Pancreas (tissue), 10 donors: ENCODE data around the gene SDK1. TPM values are rescaled to one million over a fixed set of nuclear protein-coding genes. Genes with fewer than 3 reads are reported as not detected.
A peak's percentile ranks its signal among the peaks of the same experiment; 100 is the strongest.

Experiments used
- ATAC-seq, 4 donors: fragments of 200-7000 bp; cut with Tn5 transposase; one replicate each; pipeline versions ENCODE4 v1.8.0 to v1.9.1; 2020; ENCODE audit warnings: mild to moderate bottlenecking in 4 of 4, moderate library complexity in 4 of 4
- DNase-seq, 6 donors: peaks; one replicate each; pipeline ENCODE4 v3.0.0-alpha.2; 2020
- FAIRE-seq: peaks from 2 replicates; lab custom pipeline; 2012; peaks lifted over from hg19 to GRCh38; lab: Jason Lieb, UNC
- H3K27ac ChIP-seq, 4 donors: fragments of 200-600 bp; sonication (generic); 1 replicate in 3 of 4; 2 replicates in 1 of 4; pipeline versions ENCODE4 v1.5.0 to v1.8.0; 2020
- H3K27me3 ChIP-seq, 4 donors: fragments of 200-600 bp; one replicate each; pipeline ENCODE4 v1.8.0; 2021
- H3K36me3 ChIP-seq, 3 donors: fragments of 200-600 bp; sonication (generic) in 1 of 3; one replicate each; pipeline versions ENCODE4 v1.5.0 to v1.8.0; 2020 to 2021
- H3K4me1 ChIP-seq, 3 donors: fragments of 200-600 bp; one replicate each; pipeline ENCODE4 v1.8.0; 2021
- H3K4me3 ChIP-seq, 4 donors: fragments of 200-600 bp; sonication (generic) in 2 of 4; one replicate each; pipeline versions ENCODE4 v1.5.0 to v1.8.0; 2020 to 2021
- H3K9me3 ChIP-seq, 4 donors: fragments of 200-600 bp; one replicate each; pipeline ENCODE4 v1.8.0; 2021
- CTCF ChIP-seq, 4 donors: fragments of 200-600 bp; sonication (generic) in 3 of 4; IDR thresholded peaks; one replicate each; pipeline versions ENCODE4 v1.5.0 to v1.8.0; 2021; ENCODE audit warnings: antibody characterized with exemption in 4 of 4
- whole genome bisulfite sequencing, 2 donors: extraction: QIAGEN DNeasy Blood & Tissue Kit; methylation state at CpG; one replicate each; pipeline ENCODE4 v1.1.7; 2013; 5-methylcytosine and 5-hydroxymethylcytosine counted together
- intact Hi-C, 3 donors: fragments of 100-400 bp; cut with DNase I; formaldehyde crosslinking; loops; one replicate each; pipeline versions ENCODE4 v1.11.1 to v1.14.2; 2022
- polyA plus RNA-seq, 2 donors: library from polyadenylated mRNA; stranded (reverse); fragments of 200-250 nt; gene quantifications; one replicate each; pipeline ENCODE4 v1.2.3, GENCODE V29; 2013
- total RNA-seq, 6 donors: library from RNA; stranded (reverse); fragmentation: NEBNext Ultra II Directional in 4 of 6; extraction: Animal tissue kit (Norgen Biotek cat#: 25700) in 4 of 6; gene quantifications; one replicate each; pipeline versions ENCODE4 v1.2.1 to v1.2.4, GENCODE V29; 2021 to 2023
- donor health status: healthy with polysubstance abuse.
- donor health status: DM: no; HTN: no; CAD: no; lungs with moderate emphysema.
- donor health status: DM: no; HTN: no; CAD: no.
- donor health status: control.
- donor health status: control.
- donor health status: Bipolar disorder and iron deficiency.
- donor health status: DM: yes; HTN: yes; CAD: no.
- donor health status: DM: no; HTN: no; CAD: no.
- donor health status: DM: no; HTN: no; CAD: no.
- donor health status: DM: yes; HTN: yes; CAD: no.

The SDK1 gene
- total and polyA plus RNA-seq, 8 donors = 10.8 to 30.8 (median 19.8) TPM

- TF ChIP-seq CTCF (IDR thresholded peaks at IDR 0.05) = no peak
- Histone ChIP-seq H3K36me3 (no peaks in the 10 kb centered on the region), H3K4me1 (peaks cover 0 to 10% (median 6%) of the 10 kb centered on the region in 3 donors), H3K27ac (no peak overlapping the region), H3K27me3 (no peaks in the 10 kb centered on the region), H3K9me3 (no peaks in the 10 kb centered on the region), H3K4me3 (no peak overlapping the region)
- intact Hi-C loops = no loop called here
- FAIRE-seq = no peak
- 96 to 98% methylated on average over 6 of the region's 6 CpGs for WGBS, 2 donors
- DNase-seq = no peak
- no peak for ATAC-seq
Measured at GRCh38 chr7:3494947-3495346, 193.9 kb downstream of the SDK1 start.

- no peak overlapping the region for H3K4me3 ChIP-seq
- H3K9me3 ChIP-seq = peaks cover 0 to 3% (median 0%) of the 10 kb centered on the region in 4 donors
- H3K36me3 ChIP-seq = no peaks in the 10 kb centered on the region
- H3K27ac ChIP-seq = no peak overlapping the region
- WGBS, 2 donors = 89 to 90% methylated on average over 12 of the region's 12 CpGs
- H3K27me3 ChIP-seq = no peaks in the 10 kb centered on the region
- H3K4me1 ChIP-seq = peaks cover 0 to 10% (median 6%) of the 10 kb centered on the region in 3 donors
- FAIRE-seq (no peak), ATAC-seq (no peak), DNase-seq (no peak)
- intact Hi-C loops = no loop called here
- no peak for TF ChIP-seq CTCF (IDR thresholded peaks at IDR 0.05)
Measured at GRCh38 chr7:3495530-3495929, 194.5 kb downstream of the SDK1 start.

- Histone ChIP-seq H3K36me3 (no peaks in the 10 kb centered on the region), H3K4me1 (peaks cover 0 to 10% (median 6%) of the 10 kb centered on the region in 3 donors), H3K27me3 (no peaks in the 10 kb centered on the region), H3K9me3 (peaks cover 0 to 4% (median 0%) of the 10 kb centered on the region in 4 donors), H3K27ac (no peak overlapping the region), H3K4me3 (no peak overlapping the region)
- intact Hi-C loops = no loop called here
- ATAC-seq = no peak
- DNase-seq = no peak
- no peak for TF ChIP-seq CTCF (IDR thresholded peaks at IDR 0.05)
- WGBS, 2 donors = 58 to 62% methylated on average over 5 of the region's 5 CpGs
- FAIRE-seq = no peak
Measured at GRCh38 chr7:3495954-3496353, 194.9 kb downstream of the SDK1 start.

GRCh38 chr7:3497796-3498195 lies 196.7 kb downstream of the SDK1 start:
- intact Hi-C loops = no loop called here
- FAIRE-seq = no peak
- TF ChIP-seq CTCF (IDR thresholded peaks at IDR 0.05) = no peak
- Histone ChIP-seq H3K36me3 (no peaks in the 10 kb centered on the region), H3K27ac (no peak overlapping the region), H3K4me1 (peaks cover 0 to 16% (median 10%) of the 10 kb centered on the region in 3 donors), H3K4me3 (no peak overlapping the region), H3K9me3 (peaks cover 0 to 4% (median 0%) of the 10 kb centered on the region in 4 donors), H3K27me3 (no peaks in the 10 kb centered on the region)
- ATAC-seq = no peak
- WGBS, 2 donors = 68 to 76% methylated on average over 2 of the region's 2 CpGs
- no peak for DNase-seq

GRCh38 chr7:3501671-3502070 lies 200.6 kb downstream of the SDK1 start:
- H3K36me3 ChIP-seq = no peaks in the 10 kb centered on the region
- H3K4me1 ChIP-seq = peaks cover 0 to 10% (median 0%) of the 10 kb centered on the region in 3 donors
- H3K27me3 ChIP-seq = no peaks in the 10 kb centered on the region
- no peak for TF ChIP-seq CTCF (IDR thresholded peaks at IDR 0.05)
- H3K9me3 ChIP-seq = peaks cover 0 to 4% (median 0%) of the 10 kb centered on the region in 4 donors
- FAIRE-seq (no peak), ATAC-seq (peak in 2 of 4 donors; percentile 51 to 69), DNase-seq (no peak)
- intact Hi-C loops = no loop called here
- no peak overlapping the region for H3K27ac ChIP-seq
- H3K4me3 ChIP-seq = no peak overlapping the region
